Mucosa of rectum (tissue), 2 donors: Measurements from ENCODE around the gene BBOX1.
"Not testable (repeated sequence)": the region's sequence is repeated elsewhere in the genome, so short reads cannot be mapped to it uniquely, and the experiment has no call there.

Experiments used
- H3K27ac ChIP-seq, 2 donors: one replicate each; pipeline ENCODE4 v1.7.0; 2013; ENCODE audit warnings: inconsistent platforms in 2 of 2, low read depth in 2 of 2, low read length in 2 of 2
- H3K27me3 ChIP-seq, 2 donors: one replicate each; pipeline ENCODE4 v1.7.0; 2013; ENCODE audit warnings: low read length in 2 of 2; ENCODE audit not compliant: control insufficient read depth in 2 of 2, insufficient read depth in 2 of 2
- H3K36me3 ChIP-seq, 2 donors: one replicate each; pipeline ENCODE4 v1.7.0; 2013; ENCODE audit warnings: low read length in 2 of 2; ENCODE audit not compliant: control insufficient read depth in 2 of 2, insufficient read depth in 2 of 2
- H3K4me1 ChIP-seq, 2 donors: one replicate each; pipeline ENCODE4 v1.7.0; 2013; ENCODE audit warnings: low read length in 2 of 2, mild to moderate bottlenecking in 1 of 2; ENCODE audit not compliant: control insufficient read depth in 2 of 2, insufficient read depth in 2 of 2
- H3K4me3 ChIP-seq, 2 donors: one replicate each; pipeline ENCODE4 v1.7.0; 2013; ENCODE audit warnings: low read length in 2 of 2
- H3K9ac ChIP-seq, 2 donors: one replicate each; pipeline ENCODE4 v1.7.0; 2013; ENCODE audit warnings: low read length in 2 of 2, low read depth in 1 of 2, mild to moderate bottlenecking in 1 of 2
- H3K9me3 ChIP-seq, 2 donors: one replicate each; pipeline ENCODE4 v1.7.0; 2013; ENCODE audit warnings: low read length in 2 of 2; ENCODE audit not compliant: control insufficient read depth in 2 of 2
- donor health status: healthy.
- donor health status: Normal muscosa, but diverticular disease.

Gene BBOX1

DNA sequence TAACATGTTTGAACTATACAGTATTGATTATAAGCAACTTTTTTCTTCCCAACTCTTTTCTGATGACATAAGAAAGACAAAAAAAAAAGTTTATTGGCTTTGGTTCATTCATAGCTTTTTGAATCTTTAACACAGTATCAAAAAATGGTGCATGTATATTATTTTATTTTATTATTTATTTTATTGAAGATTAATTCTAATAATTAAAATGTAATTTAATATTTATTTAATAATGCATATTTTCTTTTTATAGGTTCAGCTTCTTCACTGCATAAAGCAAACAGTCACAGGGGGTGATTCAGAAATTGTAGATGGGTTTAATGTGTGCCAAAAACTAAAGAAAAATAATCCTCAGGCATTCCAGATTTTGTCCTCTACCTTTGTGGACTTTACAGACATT is 78.8 kb downstream of the BBOX1 start:
- H3K4me1 ChIP-seq = no peaks in the 10 kb centered on the region
- no peaks in the 10 kb centered on the region for H3K27me3 ChIP-seq
- H3K9ac ChIP-seq = no peak overlapping the region
- no peak overlapping the region for H3K27ac ChIP-seq
- no peaks in the 10 kb centered on the region for H3K9me3 ChIP-seq
- no peaks in the 10 kb centered on the region for H3K36me3 ChIP-seq
- H3K4me3 ChIP-seq = no peak overlapping the region

GRCh38 chr11:27120211-27120610 is 79.6 kb downstream of the BBOX1 start:
- H3K27ac ChIP-seq = no peak overlapping the region
- H3K27me3 ChIP-seq = no peaks in the 10 kb centered on the region
- H3K36me3 ChIP-seq = no peaks in the 10 kb centered on the region
- H3K9ac ChIP-seq = no peak overlapping the region
- no peak overlapping the region for H3K4me3 ChIP-seq
- H3K4me1 ChIP-seq = no peaks in the 10 kb centered on the region
- H3K9me3 ChIP-seq = no peaks in the 10 kb centered on the region

- no peaks in the 10 kb centered on the region for H3K4me1 ChIP-seq
- no peaks in the 10 kb centered on the region for H3K9me3 ChIP-seq
- no peak overlapping the region for H3K4me3 ChIP-seq
- no peak overlapping the region for H3K27ac ChIP-seq
- H3K36me3 ChIP-seq = no peaks in the 10 kb centered on the region
- H3K27me3 ChIP-seq = no peaks in the 10 kb centered on the region
- no peak overlapping the region for H3K9ac ChIP-seq
Measured at GRCh38 chr11:27122001-27122400, 81.4 kb downstream of the BBOX1 start.

DNA sequence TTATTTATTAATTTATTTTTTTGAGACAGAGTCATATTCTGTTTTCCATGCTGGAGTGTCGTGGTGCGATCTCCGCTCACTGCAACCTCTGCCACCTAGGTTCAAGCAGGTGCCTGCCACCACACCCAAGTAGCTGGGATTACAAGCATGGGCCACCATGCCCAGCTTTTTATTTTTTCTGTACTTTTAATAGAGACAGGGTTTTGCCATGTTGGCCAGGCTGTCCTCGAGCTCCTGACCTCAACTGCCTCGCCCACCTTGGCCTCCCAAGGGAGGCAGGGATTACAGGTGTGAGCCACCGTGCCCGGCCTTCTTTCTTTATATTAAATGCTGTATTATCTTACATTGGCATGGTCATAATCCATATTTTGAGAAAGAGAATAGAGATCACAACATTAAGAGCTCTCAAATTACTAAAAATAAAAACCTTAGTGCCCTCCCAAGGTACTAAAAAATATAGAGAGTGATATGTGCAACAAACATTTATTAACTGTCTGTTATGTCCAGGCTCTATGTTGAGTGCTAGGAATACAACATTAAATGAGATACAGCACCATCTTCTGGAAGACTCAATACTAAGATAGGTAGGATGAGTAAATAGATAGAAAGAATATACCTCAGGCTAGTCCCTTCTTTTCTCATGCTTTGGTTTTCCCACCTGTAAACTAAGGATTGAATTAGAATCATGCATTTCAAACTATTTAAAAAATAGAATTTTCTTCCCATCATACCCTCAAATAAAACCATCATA is 84.1 kb downstream of the BBOX1 start:
- no peaks in the 10 kb centered on the region for H3K4me1 ChIP-seq

GRCh38 chr11:27129686-27130085 is 89.1 kb downstream of the BBOX1 start:
- Histone ChIP-seq H3K9ac (no peak overlapping the region), H3K36me3 (no peaks in the 10 kb centered on the region), H3K4me1 (no peaks in the 10 kb centered on the region), H3K4me3 (no peak overlapping the region), H3K9me3 (no peaks in the 10 kb centered on the region), H3K27me3 (no peaks in the 10 kb centered on the region), H3K27ac (no peak overlapping the region)

More for the DNA sequence above, 84.1 kb downstream of the BBOX1 start:
- no peaks in the 10 kb centered on the region for H3K27me3 ChIP-seq
- H3K27ac ChIP-seq = no peak overlapping the region
- no peak overlapping the region for H3K9ac ChIP-seq
- no peak overlapping the region for H3K4me3 ChIP-seq
- H3K9me3 ChIP-seq = no peaks in the 10 kb centered on the region
- H3K36me3 ChIP-seq = no peaks in the 10 kb centered on the region

- H3K9me3 ChIP-seq = no peaks in the 10 kb centered on the region
- no peak overlapping the region for H3K27ac ChIP-seq
- no peak overlapping the region for H3K9ac ChIP-seq
- no peaks in the 10 kb centered on the region for H3K4me1 ChIP-seq
- no peak overlapping the region for H3K4me3 ChIP-seq
- no peaks in the 10 kb centered on the region for H3K36me3 ChIP-seq
- H3K27me3 ChIP-seq = no peaks in the 10 kb centered on the region
Measured at GRCh38 chr11:27130806-27131205, 90.2 kb downstream of the BBOX1 start.

DNA sequence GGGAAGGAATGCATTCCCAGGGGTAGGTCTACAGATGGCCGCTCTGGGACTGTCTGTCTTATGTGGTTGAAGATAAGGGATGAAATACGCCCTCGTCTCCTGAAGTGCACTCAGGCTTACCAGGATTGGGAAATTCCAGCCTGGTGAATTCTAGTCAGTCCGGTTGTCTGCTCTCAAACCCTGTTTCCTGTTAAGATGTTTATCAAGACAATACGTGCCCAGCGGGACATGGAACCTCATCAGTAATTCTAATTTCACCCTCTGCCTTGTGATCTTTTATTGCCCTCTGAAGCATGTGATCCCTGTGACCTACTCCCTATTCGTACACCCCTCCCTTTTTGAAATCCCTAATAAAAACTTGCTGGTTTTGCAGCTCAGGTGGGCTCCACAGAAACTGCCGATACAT is 95.3 kb downstream of the BBOX1 start:
- H3K4me1 ChIP-seq = not testable (repeated sequence)

DNA sequence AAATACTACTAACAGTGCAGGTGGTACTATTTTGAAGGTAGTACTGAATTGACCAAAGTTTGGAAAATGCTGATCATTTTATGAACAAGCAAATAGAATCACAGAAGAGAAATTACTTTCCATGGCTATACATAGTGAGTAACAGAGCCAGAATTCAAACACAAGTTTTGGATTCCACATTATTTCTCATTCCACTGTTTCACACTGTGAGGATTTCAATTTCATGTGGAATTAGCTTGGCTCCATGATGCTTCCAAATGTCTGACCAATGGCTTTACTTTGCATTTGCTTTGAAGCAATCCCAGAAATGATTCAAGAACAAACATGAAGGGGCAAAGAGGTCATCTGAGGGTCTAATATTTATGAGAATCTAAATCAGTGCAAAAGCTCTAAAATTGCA is 98.1 kb downstream of the BBOX1 start:
- no peak overlapping the region for H3K27ac ChIP-seq
- H3K4me3 ChIP-seq = no peak overlapping the region
- no peak overlapping the region for H3K9ac ChIP-seq
- no peaks in the 10 kb centered on the region for H3K4me1 ChIP-seq
- no peaks in the 10 kb centered on the region for H3K27me3 ChIP-seq
- no peaks in the 10 kb centered on the region for H3K9me3 ChIP-seq
- H3K36me3 ChIP-seq = no peaks in the 10 kb centered on the region

More for the DNA sequence above, 95.3 kb downstream of the BBOX1 start:
- not testable (repeated sequence) for H3K9ac ChIP-seq, H3K36me3 ChIP-seq, H3K4me3 ChIP-seq, H3K27ac ChIP-seq, H3K27me3 ChIP-seq, H3K9me3 ChIP-seq

DNA sequence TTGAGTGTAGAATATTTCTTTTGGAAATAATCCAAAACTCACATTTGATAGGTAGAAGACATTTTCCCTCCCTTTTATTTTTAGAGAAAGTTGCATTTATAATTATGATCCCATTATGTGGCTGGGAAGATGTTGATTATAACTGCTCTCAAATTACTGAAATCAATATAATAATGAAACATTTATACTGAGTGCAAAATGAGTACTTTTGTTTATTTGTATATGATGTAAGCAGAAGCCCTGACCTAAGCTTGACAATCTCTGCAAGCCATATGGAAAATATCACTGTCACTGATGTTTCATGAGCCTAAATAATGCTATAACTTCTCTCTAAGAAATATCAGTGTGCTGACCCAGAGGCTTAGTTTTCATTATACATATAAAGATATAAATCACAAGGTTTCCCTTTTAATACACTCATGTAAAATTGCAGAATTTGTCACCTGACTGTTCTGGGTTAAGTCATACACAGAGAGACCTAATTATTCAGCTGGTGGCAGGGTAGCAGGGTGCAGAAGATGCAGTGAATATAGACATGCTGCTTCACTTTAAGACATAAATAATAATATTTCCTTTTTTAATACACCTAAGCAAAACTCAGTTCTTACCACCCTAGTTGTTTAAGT is 99.2 kb downstream of the BBOX1 start:
- Histone ChIP-seq H3K4me3 (no peak overlapping the region), H3K27me3 (no peaks in the 10 kb centered on the region), H3K9ac (no peak overlapping the region), H3K4me1 (no peaks in the 10 kb centered on the region), H3K27ac (no peak overlapping the region), H3K9me3 (no peaks in the 10 kb centered on the region), H3K36me3 (no peaks in the 10 kb centered on the region)

GRCh38 chr11:27141576-27141975 is 101.0 kb downstream of the BBOX1 start:
- no peak overlapping the region for H3K27ac ChIP-seq
- H3K9ac ChIP-seq = no peak overlapping the region
- H3K9me3 ChIP-seq = no peaks in the 10 kb centered on the region
- no peaks in the 10 kb centered on the region for H3K27me3 ChIP-seq
- no peaks in the 10 kb centered on the region for H3K4me1 ChIP-seq
- H3K4me3 ChIP-seq = no peak overlapping the region
- H3K36me3 ChIP-seq = no peaks in the 10 kb centered on the region
